Thoracic aorta (tissue), 2 donors: Measurements from ENCODE around the gene PLPP1. TPM values are rescaled to one million over a fixed set of nuclear protein-coding genes. Genes with fewer than 3 reads are reported as not detected.
"Not testable (repeated sequence)": the region's sequence is repeated elsewhere in the genome, so short reads cannot be mapped to it uniquely, and the experiment has no call there.

Experiments
- ATAC-seq: fragments of 150-250 bp; one replicate; pipeline ENCODE4 v1.8.0; 2017; ENCODE audit warnings: low read depth; ENCODE audit not compliant: insufficient number of reproducible peaks, low FRiP score
- DNase-seq: peaks from one replicate; pipeline ENCODE4 v3.0.0-alpha.2; 2020; ENCODE audit warnings: low spot score
- H3K27ac ChIP-seq, 2 donors: fragments of 200-600 bp; sonication (generic); 1 replicate in 1 of 2; 2 replicates in 1 of 2; pipeline ENCODE4 v1.5.1; 2016; ENCODE audit warnings: mild to moderate bottlenecking in 2 of 2, moderate library complexity in 2 of 2
- H3K27me3 ChIP-seq: fragments of 200-600 bp; sonication (generic); replicated peaks from 2 replicates; pipeline ENCODE4 v1.6.0; 2016; ENCODE audit warnings: mild to moderate bottlenecking; ENCODE audit not compliant: insufficient read depth
- H3K36me3 ChIP-seq: fragments of 200-600 bp; sonication (generic); one replicate; pipeline ENCODE4 v1.5.1; 2016
- H3K4me1 ChIP-seq, 2 donors: fragments of 200-600 bp; sonication (generic); 1 replicate in 1 of 2; 2 replicates in 1 of 2; pipeline versions ENCODE4 v1.5.1 to v1.6.0; 2016; ENCODE audit warnings: low read depth in 2 of 2, mild to moderate bottlenecking in 1 of 2; ENCODE audit not compliant: control insufficient read depth in 1 of 2
- H3K4me3 ChIP-seq: fragments of 200-600 bp; sonication (generic); 2 replicates; pipeline ENCODE4 v1.5.1; 2016; ENCODE audit warnings: mild to moderate bottlenecking
- H3K9me3 ChIP-seq: fragments of 200-600 bp; sonication (generic); 2 replicates; pipeline ENCODE4 v1.5.1; 2016
- CTCF ChIP-seq: fragments of 200-600 bp; sonication (generic); IDR thresholded peaks from one replicate; pipeline ENCODE4 v1.5.1; 2019; ENCODE audit warnings: antibody characterized with exemption
- total RNA-seq, 2 donors: library from RNA; depleted of rRNA; stranded (reverse); fragments of >200 nt; gene quantifications; one replicate each; pipeline versions ENCODE4 v1.1.0 to v1.2.3, GENCODE V29; 2016

The PLPP1 gene
- total RNA-seq, 2 donors from 2014 or later = 341 to 509 TPM

GRCh38 chr5:55540024-55540423 is 5.3 kb upstream of the PLPP1 start:
- no peak overlapping the region for H3K4me3 ChIP-seq
- no peaks in the 10 kb centered on the region for H3K9me3 ChIP-seq
- no peak for DNase-seq
- H3K36me3 ChIP-seq = no peaks in the 10 kb centered on the region
- no peak for ATAC-seq
- no peaks in the 10 kb centered on the region for H3K27me3 ChIP-seq
- no peak overlapping the region for H3K27ac ChIP-seq
- peaks cover 0 to 12% of the 10 kb centered on the region in 2 donors for H3K4me1 ChIP-seq
- TF ChIP-seq CTCF = no peak

GRCh38 chr5:55538661-55539060 is 3.9 kb upstream of the PLPP1 start:
- TF ChIP-seq CTCF = no peak
- peaks cover 0 to 12% of the 10 kb centered on the region in 2 donors for H3K4me1 ChIP-seq
- H3K4me3 ChIP-seq = peak overlapping the region; percentile 15
- peak overlapping the region in 1 of 2 donors; percentile 31 for H3K27ac ChIP-seq
- no peaks in the 10 kb centered on the region for H3K36me3 ChIP-seq
- H3K9me3 ChIP-seq = no peaks in the 10 kb centered on the region
- no peaks in the 10 kb centered on the region for H3K27me3 ChIP-seq
- ATAC-seq = no peak
- no peak for DNase-seq

GRCh38 chr5:55537315-55537714 is 2.6 kb upstream of the PLPP1 start:
- H3K27ac ChIP-seq, H3K4me3 ChIP-seq, H3K27me3 ChIP-seq, H3K9me3 ChIP-seq, DNase-seq, H3K36me3 ChIP-seq, ATAC-seq: not testable (repeated sequence)
- peaks cover 0 to 12% of the 10 kb centered on the region in 2 donors for H3K4me1 ChIP-seq

GRCh38 chr5:55535199-55535905 is 588 bp upstream of the PLPP1 start:
- Histone ChIP-seq H3K27me3 (no peaks in the 10 kb centered on the region), H3K9me3 (no peaks in the 10 kb centered on the region), H3K36me3 (no peaks in the 10 kb centered on the region), H3K4me3 (peak overlapping the region; percentile 95), H3K4me1 (peaks cover 0 to 28% of the 10 kb centered on the region in 2 donors), H3K27ac (peak overlapping the region; percentile 92 to 98)
- DNase-seq = no peak
- TF ChIP-seq CTCF = no peak
- ATAC-seq = peak; percentile 41

GRCh38 chr5:55533521-55534435 is 986 bp downstream of the PLPP1 start:
- DNase-seq (no peak), ATAC-seq (no peak)
- H3K27me3 ChIP-seq = no peaks in the 10 kb centered on the region
- H3K4me3 ChIP-seq = peak overlapping the region; percentile 95
- no peaks in the 10 kb centered on the region for H3K9me3 ChIP-seq
- no peaks in the 10 kb centered on the region for H3K36me3 ChIP-seq
- no peak for TF ChIP-seq CTCF
- peak overlapping the region; percentile 92 to 98 for H3K27ac ChIP-seq
- peaks cover 0 to 28% of the 10 kb centered on the region in 2 donors for H3K4me1 ChIP-seq
